Stimulated activated naive CD8-positive, alpha-beta T cell treated with anti-CD3 and anti-CD28 coated beads, Interleukin-15, amount 100 ng/mL, for 72 hours (primary cell): Measurements from ENCODE around the gene TFAP2D.

Source experiments
- ATAC-seq: fragments of 150-1000 bp; cut with Tn5 transposase; 2 replicates; pipeline ENCODE4 v1.10.0; 2021; ENCODE audit warnings: mild to moderate bottlenecking, moderate library complexity
- DNase-seq, 2 donors: peaks; one replicate each; pipeline ENCODE4 v3.0.0; 2021 to 2022
- H3K27ac Mint-ChIP-seq, 2 donors: one replicate each; pipeline ENCODE4 v1.8.0; 2022; ENCODE audit warnings: mild to moderate bottlenecking in 2 of 2, mixed read lengths in 2 of 2, moderate library complexity in 2 of 2
- H3K27me3 Mint-ChIP-seq: one replicate; pipeline ENCODE4 v1.8.0; 2022; ENCODE audit warnings: mixed read lengths
- H3K4me1 Mint-ChIP-seq: one replicate; pipeline ENCODE4 v1.8.0; 2022; ENCODE audit warnings: mild to moderate bottlenecking, mixed read lengths
- H3K4me3 Mint-ChIP-seq, 2 donors: one replicate each; pipeline ENCODE4 v1.8.0; 2022; ENCODE audit warnings: mild to moderate bottlenecking in 2 of 2, mixed read lengths in 2 of 2, moderate library complexity in 1 of 2
- H3K9me3 Mint-ChIP-seq, 2 donors: one replicate each; pipeline ENCODE4 v1.8.0; 2022; ENCODE audit warnings: mixed read lengths in 2 of 2

TFAP2D gene

DNA sequence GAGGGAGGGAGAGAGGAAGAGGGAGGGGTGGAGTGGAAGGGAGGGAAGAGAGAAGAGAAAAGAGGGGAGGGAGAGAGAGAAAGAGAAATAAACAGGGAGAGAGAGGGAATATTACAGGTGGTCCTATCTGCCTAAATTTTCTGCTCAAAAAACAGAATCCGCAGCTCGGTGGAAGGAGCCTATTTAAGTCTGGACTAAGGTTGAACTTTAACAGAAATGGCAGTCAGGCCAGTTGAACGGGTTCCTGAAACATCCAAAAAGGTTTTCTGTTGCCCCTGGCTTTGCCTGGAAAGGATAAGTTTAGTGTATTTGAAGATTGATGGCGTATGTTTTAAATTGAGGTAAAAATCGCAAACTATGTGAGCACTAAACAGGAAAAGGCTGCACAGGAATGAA, 107.5 kb downstream of the TFAP2D start:
- Mint-ChIP-seq H3K9me3 (no peaks in the 10 kb centered on the region), H3K27ac (no peak overlapping the region), H3K4me3 (no peak overlapping the region), H3K4me1 (peaks cover 20% of the 10 kb centered on the region), H3K27me3 (peaks cover 89% of the 10 kb centered on the region)
- ATAC-seq, result no peak
- DNase-seq, result no peak

DNA sequence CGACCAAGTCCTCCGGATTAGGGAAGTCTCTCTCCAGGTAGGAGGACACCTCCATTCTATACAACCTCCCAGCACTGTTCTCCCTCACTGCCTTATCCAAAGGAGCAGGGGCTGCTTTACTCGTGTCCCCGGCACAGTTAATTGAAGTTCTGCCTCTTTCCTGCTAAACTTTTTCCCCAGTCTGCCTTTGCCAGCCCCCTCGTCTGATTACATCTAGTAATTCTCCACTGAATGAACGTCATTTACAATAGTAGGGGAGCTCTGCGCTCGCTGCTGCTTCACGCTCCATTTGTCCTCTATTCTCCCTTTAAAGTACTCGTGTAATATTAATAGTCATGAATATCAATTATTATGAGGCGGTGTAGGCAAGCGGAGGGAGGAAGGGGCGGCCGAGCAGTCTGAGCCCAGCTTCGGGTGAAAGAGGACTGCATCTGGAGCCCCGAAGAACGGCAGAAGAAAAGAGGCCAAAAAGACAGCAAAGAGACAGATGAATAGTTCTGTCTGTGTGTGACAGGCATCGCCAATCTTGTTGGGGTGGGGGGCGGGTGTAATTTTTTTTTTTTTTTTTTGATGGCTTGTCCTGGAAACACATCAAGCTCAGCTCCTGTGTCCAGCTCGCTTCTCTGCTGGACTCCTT, 108.2 kb downstream of the TFAP2D start:
- Mint-ChIP-seq H3K4me1 (peaks cover 20% of the 10 kb centered on the region), H3K4me3 (no peak overlapping the region), H3K27ac (no peak overlapping the region), H3K27me3 (peaks cover 96% of the 10 kb centered on the region), H3K9me3 (peaks cover 3% of the 10 kb centered on the region in 2 donors)
- ATAC-seq (no peak), DNase-seq (no peak)

DNA sequence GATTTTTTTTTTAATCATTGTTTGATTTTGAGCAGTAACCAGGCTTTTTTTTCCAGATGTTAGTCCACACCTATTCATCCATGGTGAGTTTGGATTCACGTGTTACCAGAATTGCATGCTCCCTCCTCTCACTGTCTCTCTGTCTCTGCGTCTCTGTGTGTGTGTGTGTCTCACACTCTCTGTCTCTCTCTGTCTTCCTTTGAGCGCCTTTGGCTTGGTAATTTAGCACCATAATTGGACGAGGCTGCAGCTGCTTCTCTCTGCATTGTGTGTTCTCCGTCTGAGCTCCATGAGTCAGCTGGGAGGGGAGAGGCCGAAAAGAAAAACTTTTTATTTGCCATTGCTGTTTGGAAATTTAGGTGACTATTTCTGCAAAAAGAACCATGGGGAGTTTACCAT, 108.8 kb downstream of the TFAP2D start:
- ATAC-seq (no peak), DNase-seq (no peak)
- no peak overlapping the region for H3K4me3 Mint-ChIP-seq
- H3K4me1 Mint-ChIP-seq, result peaks cover 16% of the 10 kb centered on the region
- peaks cover 3 to 8% of the 10 kb centered on the region in 2 donors for H3K9me3 Mint-ChIP-seq
- H3K27me3 Mint-ChIP-seq, result peaks cover 96% of the 10 kb centered on the region
- H3K27ac Mint-ChIP-seq, result no peak overlapping the region
